ENCODE data around the gene PHF19.
A peak's percentile ranks its signal among the peaks of the same experiment; 100 is the strongest.

PHF19 gene

DNA sequence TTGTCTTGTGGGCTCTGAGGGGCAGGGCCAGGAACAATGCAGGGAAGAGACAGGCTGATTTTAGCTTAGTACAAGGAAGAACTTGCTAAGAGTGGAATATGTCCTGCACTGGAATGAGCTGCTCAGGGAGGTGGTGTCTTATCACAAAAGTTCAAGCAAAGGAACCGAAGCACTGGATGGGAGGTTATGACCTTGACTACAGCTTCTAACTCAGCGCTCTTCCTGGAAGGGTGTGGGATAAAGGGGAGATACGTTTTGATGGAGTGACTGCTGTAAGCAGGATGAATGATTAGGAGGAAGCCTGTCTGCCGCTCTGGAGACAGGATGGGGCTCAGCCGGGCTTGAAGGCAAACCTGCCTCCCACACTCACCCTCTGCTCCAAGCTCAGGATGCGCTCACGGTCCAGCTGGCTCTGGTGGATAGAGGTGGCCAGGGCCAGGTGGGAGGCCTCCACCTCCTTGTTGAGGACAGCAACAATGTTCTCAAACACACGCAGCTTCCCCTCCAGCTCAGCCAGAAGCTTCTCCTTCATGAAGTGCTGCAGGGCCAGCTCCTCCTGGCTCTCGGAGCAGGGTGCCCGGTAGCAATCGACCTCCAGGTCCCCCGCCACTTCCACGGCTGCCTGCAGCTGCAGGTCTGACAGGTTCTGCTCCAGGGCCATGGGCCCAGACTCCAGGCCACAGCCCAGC lies 36.1 kb upstream of the PHF19 start:
- no peak for DNase-seq

- no peak for DNase-seq
Observed at GRCh38 chr9:120911295-120911837, 34.4 kb upstream of the PHF19 start.

DNA sequence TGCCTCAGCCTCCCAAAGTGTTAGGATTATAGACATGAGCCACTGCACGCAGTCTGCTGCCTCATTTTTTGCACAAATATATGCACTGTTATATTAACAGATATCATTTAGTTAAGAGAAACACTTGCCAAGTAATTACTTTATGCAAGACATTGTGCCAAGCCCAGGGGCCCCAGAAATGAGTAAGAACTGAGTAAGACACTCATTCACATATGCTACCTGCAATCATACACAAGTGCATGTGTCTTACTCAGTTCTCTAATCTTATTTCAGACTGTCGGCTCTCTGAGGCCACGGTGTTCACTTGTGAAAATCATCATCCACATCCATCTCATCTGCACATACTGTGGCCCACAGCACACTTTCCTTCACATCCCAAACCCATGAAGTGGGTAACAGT lies 33.7 kb upstream of the PHF19 start:
- DNase-seq, result no peak

DNA sequence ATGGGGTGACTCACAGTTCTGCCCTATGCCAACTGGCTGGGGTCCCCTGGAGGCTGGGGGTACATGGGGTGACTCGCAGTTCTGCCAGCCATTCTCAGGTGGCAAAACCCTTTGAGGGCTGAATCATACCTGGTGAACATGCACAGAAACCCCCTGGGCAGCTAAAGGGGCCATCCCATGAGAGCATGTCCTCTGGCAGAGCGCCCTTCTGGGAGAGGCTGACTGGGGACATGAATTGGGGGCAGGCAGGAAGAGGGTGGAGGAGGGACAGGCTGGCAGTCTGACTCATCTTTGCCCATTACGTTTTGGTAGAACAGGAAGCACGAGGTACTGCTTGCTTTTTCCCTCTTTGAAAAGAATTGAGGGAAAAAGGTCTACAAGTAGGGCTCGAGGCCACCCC lies 32.9 kb upstream of the PHF19 start:
- no peak for DNase-seq

- peak in 1 of 2 experiments; percentile 28 for DNase-seq
Observed at GRCh38 chr9:120905315-120906164, 28.6 kb upstream of the PHF19 start.

GRCh38 chr9:120904978-120905301 lies 28.0 kb upstream of the PHF19 start:
- no peak for DNase-seq

GRCh38 chr9:120904061-120904977 lies 27.3 kb upstream of the PHF19 start:
- no peak for DNase-seq

- DNase-seq, result no peak
Observed at GRCh38 chr9:120902569-120903535, 25.9 kb upstream of the PHF19 start.

GRCh38 chr9:120901755-120902568 lies 25.0 kb upstream of the PHF19 start:
- peak; percentile 48 to 58 for DNase-seq

DNA sequence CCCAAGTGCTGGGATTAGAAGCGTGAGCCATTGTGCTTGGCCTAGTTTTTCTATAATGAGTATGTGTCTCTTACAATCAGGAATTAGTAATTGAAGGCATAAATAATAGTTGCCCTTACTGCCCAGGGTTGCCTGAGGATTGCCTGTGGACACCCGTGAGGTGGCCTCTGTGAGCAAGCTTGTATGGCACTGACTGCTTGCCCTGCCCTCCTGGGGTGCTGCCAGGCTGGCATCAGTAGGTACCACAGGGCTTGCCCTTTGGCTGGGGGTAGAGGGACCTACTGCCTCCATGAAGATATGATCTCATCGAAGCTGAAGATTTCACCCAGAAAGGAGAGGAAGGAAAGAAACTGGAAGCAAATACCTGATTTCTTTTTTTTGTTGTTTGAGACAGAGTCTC lies 23.8 kb upstream of the PHF19 start:
- no peak for DNase-seq

GRCh38 chr9:120899490-120900068 lies 22.6 kb upstream of the PHF19 start:
- no peak for DNase-seq

- DNase-seq, result no peak
Observed at GRCh38 chr9:120898396-120898795, 21.4 kb upstream of the PHF19 start.

GRCh38 chr9:120895951-120896350 lies 19.0 kb upstream of the PHF19 start:
- no peak for DNase-seq

DNA sequence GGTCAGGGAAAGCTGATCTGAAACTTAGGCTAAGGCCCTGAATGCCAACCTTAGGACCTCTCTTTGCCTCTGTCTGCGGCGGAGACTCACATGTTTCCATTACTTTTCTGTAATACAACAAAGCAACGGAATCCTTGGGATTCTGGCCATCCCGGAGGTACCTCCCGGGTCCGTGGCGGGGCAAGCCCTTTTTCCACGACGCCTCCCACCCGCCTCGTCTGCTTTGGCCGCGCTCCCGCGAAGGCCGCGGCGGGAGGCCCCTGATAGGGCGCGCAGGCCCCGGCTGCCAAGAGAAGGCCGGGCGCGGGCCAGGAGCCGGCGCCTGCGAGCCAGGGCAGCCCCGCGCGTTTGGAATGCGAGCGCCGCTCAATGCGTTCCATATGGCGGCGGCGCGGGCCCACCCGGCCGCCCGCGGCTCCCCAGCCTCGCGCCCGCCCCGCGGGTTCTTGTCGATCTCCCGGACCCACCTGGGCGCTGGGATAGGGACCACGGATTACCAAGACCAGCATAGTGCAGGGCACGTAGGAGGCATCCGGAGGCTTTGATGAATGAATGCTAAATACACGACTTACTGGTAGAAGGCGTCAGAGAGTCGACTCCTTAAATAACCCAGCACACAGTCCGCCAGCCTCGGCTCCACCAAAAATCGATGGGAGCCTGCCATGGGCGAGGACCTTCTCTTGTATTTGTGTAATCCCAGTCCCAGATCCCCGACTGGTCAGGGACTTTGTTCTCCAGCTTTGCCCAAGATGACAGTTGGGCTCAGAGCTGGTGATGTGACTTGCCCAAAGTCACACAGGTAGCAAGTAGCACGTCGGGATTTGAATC lies 17.5 kb upstream of the PHF19 start:
- no peak for DNase-seq

- no peak for DNase-seq
Observed at GRCh38 chr9:120893611-120894307, 16.8 kb upstream of the PHF19 start.

DNA sequence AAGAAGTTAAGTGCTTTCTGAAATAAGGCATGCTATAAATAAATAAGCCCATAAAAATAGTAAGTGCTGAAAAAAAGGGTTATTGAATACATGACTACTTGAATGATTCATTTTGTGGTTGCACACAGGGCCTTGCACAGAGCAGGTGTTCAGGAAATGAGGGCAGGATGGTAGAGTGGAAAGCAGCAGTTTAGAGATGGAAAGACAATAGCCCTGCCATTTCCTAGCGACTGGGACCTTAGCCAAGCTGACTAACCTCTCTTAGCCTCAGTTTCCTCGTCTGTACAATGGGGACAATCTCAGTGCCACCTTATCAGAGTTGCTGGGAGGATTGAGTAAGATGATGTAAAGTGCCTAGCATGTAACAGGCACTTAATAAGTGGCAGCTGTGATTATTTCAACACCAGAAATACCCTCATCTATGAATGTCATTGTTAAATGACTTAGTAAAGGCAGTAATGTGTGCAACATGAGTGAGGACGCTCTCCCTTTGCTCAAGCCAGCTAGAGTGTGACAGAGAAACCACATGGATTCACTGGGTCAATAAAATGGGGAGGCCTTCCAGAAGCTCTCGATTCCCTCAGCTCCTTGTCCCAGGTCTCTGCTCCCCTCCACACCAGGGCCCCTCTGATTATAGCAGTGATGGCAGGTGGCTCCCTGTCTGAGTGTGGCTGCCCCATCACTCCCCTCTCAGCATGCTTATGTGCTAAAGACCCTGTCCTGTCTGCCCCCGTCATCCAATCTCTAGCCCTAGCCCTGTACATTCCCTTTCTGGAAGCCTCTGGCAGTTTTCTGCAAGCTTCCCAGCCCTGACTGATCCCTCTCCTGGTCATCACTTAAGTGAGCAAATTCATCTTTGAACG lies 16.0 kb upstream of the PHF19 start:
- peak in 1 of 2 experiments; percentile 27 for DNase-seq

DNA sequence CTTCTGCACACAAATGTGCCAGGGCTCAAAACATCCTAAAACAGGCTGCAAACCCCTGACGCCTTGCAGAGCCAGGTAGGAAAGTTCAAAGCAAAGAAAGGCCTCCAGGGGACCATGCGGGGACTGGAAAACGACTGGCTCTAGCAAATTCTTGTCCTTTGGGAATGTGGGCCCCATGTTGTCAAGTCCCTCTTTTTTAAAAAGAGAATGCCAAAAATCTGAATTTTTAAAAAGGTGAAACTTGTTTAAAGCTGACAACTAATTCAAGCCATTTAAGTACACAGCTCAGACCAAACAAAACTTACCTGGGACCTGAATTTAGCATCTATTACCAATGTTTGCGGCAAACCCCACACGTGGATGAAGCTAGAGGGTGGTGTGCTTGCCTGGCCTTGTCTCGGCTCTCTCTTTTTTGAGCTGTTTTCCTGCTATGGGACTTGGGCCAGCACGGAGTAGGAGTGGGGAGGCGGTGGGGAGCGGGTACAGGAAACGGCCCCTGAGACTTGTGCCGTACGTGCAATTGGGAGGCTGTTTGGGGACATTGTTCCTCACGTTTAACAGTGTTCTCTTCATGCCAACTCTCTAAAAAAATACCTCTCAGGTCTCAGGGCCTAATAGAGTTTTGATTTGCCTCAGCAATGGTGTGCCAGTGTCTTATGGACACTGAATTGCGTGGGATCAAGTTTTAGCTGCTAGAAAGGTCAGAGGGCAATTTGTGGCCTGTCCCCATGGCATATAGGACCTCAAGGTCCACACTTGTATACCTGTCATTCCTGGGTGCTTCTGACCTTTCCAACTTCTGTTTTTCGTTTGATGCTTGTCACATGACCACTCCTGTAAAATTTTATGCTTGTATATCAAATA lies 15.1 kb upstream of the PHF19 start:
- DNase-seq, result no peak
